ENCODE data around the gene SLIT1. TPM values are rescaled to one million over a fixed set of nuclear protein-coding genes. Genes with fewer than 3 reads are reported as not detected.

The SLIT1 gene
- total and polyA plus RNA-seq, 2 of the 8 experiments (the other 6 are each of a cell fraction or from before 2014, with no cell fraction given), result 0.70 to 0.88 TPM

GRCh38 chr10:97023401-97024167, 162.2 kb downstream of the SLIT1 start:
- Histone ChIP-seq H3K4me3 (ENCODE audit: extremely low read depth in 1 of 4, insufficient read depth in 2 of 4, low read depth in 3 of 4, low read length in 4 of 4) (no peak overlapping the region), H3K23me2 (ENCODE audit: low read depth, low read length) (no peaks in the 10 kb centered on the region), H3K9me3 (ENCODE audit: insufficient read depth in 2 of 2, low read depth in 1 of 2, low read length in 1 of 2) (no peaks in the 10 kb centered on the region), H2BK12ac (ENCODE audit: low read depth, low read length) (no peak overlapping the region), H3K23ac (ENCODE audit: insufficient read length) (no peak overlapping the region), H3K18ac (ENCODE audit: extremely low read depth, low read length) (no peak overlapping the region), H4K91ac (replicated peaks; ENCODE audit: insufficient read length, low read length) (no peak overlapping the region), H3K14ac (ENCODE audit: insufficient read length) (no peak overlapping the region), H2AK5ac (ENCODE audit: low read depth, low read length) (no peak overlapping the region), H3K9ac (replicated peaks in 1 of 4; ENCODE audit: extremely low read depth in 1 of 4, low read depth in 3 of 4, low read length in 3 of 4) (no peak overlapping the region), H3K79me1 (ENCODE audit: low read depth, low read length) (no peaks in the 10 kb centered on the region), H3K56ac (replicated peaks; ENCODE audit: insufficient read length, low read depth, low read length) (no peak overlapping the region), H3K36me3 (ENCODE audit: control insufficient read depth in 2 of 4, insufficient read depth in 4 of 4, low read length in 3 of 4) (no peaks in the 10 kb centered on the region), H2BK20ac (ENCODE audit: low read length) (no peak overlapping the region), H4K20me1 (replicated peaks in 1 of 2; ENCODE audit: control insufficient read depth in 1 of 2, insufficient read depth in 2 of 2, low read length in 2 of 2) (no peaks in the 10 kb centered on the region), H2BK15ac (ENCODE audit: low read length) (no peak overlapping the region), H3K4me2 (ENCODE audit: insufficient read depth in 1 of 2, low read depth in 2 of 2, low read length in 2 of 2) (no peak overlapping the region), H2AFZ (ENCODE audit: low read length) (no peak overlapping the region), H3K4me1 (replicated peaks in 1 of 4; ENCODE audit: control insufficient read depth in 3 of 4, insufficient read depth in 4 of 4, low read length in 3 of 4) (peaks cover 0 to 9% (median 4%) of the 10 kb centered on the region in 4 experiments; a peak in 4 of 7 replicates), H4K8ac (ENCODE audit: extremely low read depth, insufficient read depth, low read length) (no peak overlapping the region), H3K27ac (ENCODE audit: low read depth, low read length) (no peak overlapping the region), H4K5ac (ENCODE audit: insufficient read length, low read depth, low read length) (no peak overlapping the region), H3K4ac (replicated peaks; ENCODE audit: insufficient read length, low read depth, low read length) (no peak overlapping the region), H2BK5ac (ENCODE audit: low read depth, low read length) (no peak overlapping the region), H2BK120ac (replicated peaks; ENCODE audit: low read depth, low read length) (no peak overlapping the region), H3K27me3 (replicated peaks in 1 of 4; ENCODE audit: control insufficient read depth in 3 of 4, extremely low read depth in 1 of 4, insufficient read depth in 3 of 4, low read length in 3 of 4) (no peaks in the 10 kb centered on the region), H3K79me2 (ENCODE audit: control insufficient read depth in 1 of 2, insufficient read depth in 2 of 2, low read length in 2 of 2) (no peaks in the 10 kb centered on the region)
- ChIA-PET POLR2A (ENCODE audit: partially characterized antibody) (no interaction called here), CTCF (ENCODE audit: partially characterized antibody) (interaction anchor here (0.8 to 9.9 kb wide), 10 partner anchors 11 to 384 kb away, joined by 3 to 129 read pairs (median 4); no protein-coding TSS in a partner anchor)
- DNase-seq (ENCODE audit: low read depth in 1 of 2, low spot score in 2 of 2) (no peak), FAIRE-seq (no peak)
- no peak for TF ChIP-seq PHF8 (conservative IDR thresholded peaks at IDR 0.05; ENCODE audit: low read depth, low read length)
- no peak for TF ChIP-seq TEAD4 (IDR thresholded peaks at IDR 0.05; ENCODE audit: low read depth, low read length)
- TF ChIP-seq CHD2 (IDR thresholded peaks at IDR 0.05; ENCODE audit: low read length), result no peak
- no peak for TF ChIP-seq POLR2A (IDR thresholded peaks at IDR 0.05; ENCODE audit: control extremely low read depth in 1 of 2, low read depth in 2 of 2, low read length in 2 of 2)
- no peak for TF ChIP-seq USF2 (IDR thresholded peaks at IDR 0.05; ENCODE audit: low read length)
- no peak for TF ChIP-seq CHD1 (IDR thresholded peaks at IDR 0.05; ENCODE audit: low read depth, low read length)
- 0 out of 2 replicates have a peak, but pooled peaks have one; percentile 24 for TF ChIP-seq MAFK (IDR thresholded peaks at IDR 0.05; ENCODE audit: low read depth, low read length)
- TF ChIP-seq RNF2 (IDR thresholded peaks at IDR 0.05; ENCODE audit: borderline replicate concordance, low read depth, low read length, missing control alignments, poor library complexity, severe bottlenecking), result no peak
- 88% methylated on average over 13 of the region's 14 CpGs; no CpG with 5 or more reads in 1 of the 2 experiments for WGBS, 2 experiments (ENCODE audit: extremely low coverage in 1 of 2, insufficient coverage in 1 of 2, insufficient read length in 1 of 2, insufficient replicate concordance in 2 of 2, low coverage in 1 of 2, low lambda C conversion rate in 2 of 2, missing lambda C conversion rate in 1 of 2)

Measured in H1 (cell line).